GM18907 (cell line): ENCODE data around the gene GPSM3.
"Not testable (repeated sequence)": the region's sequence is repeated elsewhere in the genome, so short reads cannot be mapped to it uniquely, and the experiment has no call there.

Experiments
- ATAC-seq: cut with Tn5 transposase; IDR thresholded peaks from one replicate; pipeline ENCODE4 v1.9.1; 2021; ENCODE audit warnings: mild to moderate bottlenecking, moderate library complexity; ENCODE audit not compliant: unreplicated experiment

GPSM3 gene

GRCh38 chr6:32188381-32189068, 3.9 kb downstream of the GPSM3 start:
- ATAC-seq = no peak

- ATAC-seq = not testable (repeated sequence)
Measured at GRCh38 chr6:32187725-32188380, 4.6 kb downstream of the GPSM3 start.

- ATAC-seq = no peak
Measured at GRCh38 chr6:32187009-32187709, 5.3 kb downstream of the GPSM3 start.

DNA sequence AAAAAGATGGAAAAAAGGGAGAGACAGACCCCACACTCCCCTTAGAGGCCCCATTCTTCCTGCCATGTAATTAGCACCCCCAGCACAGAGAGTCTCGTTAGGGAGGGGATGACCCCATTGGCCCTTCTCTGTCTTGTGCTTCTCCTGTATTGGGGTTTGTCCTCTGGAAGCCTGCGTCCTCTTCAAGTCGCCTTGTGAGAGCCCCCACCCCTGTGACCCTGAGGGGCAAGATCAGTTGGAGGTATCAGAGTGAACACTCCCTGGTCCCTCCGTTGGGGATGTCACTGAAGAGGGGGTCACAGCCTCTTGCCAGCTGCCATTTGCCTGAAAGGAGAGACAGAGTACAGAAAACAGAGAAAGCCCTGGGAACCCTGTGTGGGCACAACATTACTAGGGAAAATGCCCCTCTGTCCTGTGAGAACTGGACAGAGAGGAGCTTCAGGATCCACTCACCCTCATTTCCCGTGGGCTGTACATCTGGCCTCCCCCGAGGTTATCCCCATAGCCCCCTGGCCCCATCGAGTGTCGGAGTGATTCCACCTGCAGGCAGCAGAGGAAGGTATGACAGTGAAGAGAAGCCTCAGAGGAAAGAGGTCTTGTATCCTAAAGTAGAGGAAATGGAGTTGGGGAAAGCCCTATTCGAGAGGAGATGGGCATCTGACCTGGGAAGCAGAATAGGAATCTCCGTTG, 6.1 kb downstream of the GPSM3 start:
- ATAC-seq = not testable (repeated sequence)

- not testable (repeated sequence) for ATAC-seq
Measured at GRCh38 chr6:32185681-32186131, 6.7 kb downstream of the GPSM3 start.

- ATAC-seq = no peak
Measured at GRCh38 chr6:32184084-32184640, 8.3 kb downstream of the GPSM3 start, which contains the start of gene AGER. Gene AGER (minus strand): TSS chr6:32184253. CDS start chr6:32184222, 31 bp downstream.

GRCh38 chr6:32183483-32184083, 8.9 kb downstream of the GPSM3 start:
- ATAC-seq = no peak

DNA sequence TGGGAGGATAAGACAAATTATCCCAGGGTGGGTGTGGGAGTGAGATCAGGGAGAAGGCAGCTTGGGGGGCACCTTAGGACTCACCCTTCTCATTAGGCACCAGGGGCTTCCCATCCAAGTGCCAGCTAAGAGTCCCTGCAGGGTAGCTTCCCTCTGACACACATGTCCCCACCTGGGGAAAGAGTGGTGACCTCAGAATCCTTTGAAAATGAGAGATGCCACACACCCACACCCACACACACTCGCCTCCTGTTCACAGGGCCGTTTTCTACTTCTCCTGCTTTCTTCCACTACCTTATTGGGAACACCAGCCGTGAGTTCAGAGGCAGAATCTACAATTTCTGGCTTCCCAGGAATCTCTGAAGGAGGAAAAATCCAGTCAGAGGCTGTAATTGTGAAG, 9.4 kb downstream of the GPSM3 start:
- no peak for ATAC-seq

GRCh38 chr6:32182555-32182981, 9.9 kb downstream of the GPSM3 start:
- ATAC-seq = no peak

GRCh38 chr6:32181915-32182529, 10.4 kb downstream of the GPSM3 start:
- ATAC-seq = no peak

DNA sequence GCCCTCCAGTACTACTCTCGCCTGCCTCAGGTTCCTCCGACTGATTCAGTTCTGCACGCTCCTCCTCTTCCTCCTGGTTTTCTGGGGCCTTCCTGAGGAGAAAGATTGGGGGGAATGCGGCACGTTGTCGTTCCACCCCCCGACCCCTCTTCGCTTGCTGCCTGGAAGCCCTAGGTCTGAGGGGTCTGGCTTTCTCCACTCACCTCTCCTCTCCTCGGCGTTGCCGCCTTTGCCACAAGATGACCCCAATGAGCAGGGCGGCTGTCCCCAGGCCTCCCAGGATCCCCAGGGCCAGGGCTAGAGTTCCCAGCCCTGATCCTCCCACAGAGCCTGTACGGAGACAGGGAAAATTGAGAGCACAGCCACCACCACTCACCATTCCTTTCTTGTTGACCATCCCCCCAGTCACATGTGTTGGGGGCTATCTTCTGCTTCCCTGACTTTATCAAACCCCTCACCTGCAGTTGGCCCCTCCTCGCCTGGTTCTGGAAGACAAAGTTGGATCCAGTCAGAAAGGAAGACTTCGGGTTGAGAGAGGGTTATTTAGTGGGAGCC, 11.2 kb downstream of the GPSM3 start:
- ATAC-seq = no peak

DNA sequence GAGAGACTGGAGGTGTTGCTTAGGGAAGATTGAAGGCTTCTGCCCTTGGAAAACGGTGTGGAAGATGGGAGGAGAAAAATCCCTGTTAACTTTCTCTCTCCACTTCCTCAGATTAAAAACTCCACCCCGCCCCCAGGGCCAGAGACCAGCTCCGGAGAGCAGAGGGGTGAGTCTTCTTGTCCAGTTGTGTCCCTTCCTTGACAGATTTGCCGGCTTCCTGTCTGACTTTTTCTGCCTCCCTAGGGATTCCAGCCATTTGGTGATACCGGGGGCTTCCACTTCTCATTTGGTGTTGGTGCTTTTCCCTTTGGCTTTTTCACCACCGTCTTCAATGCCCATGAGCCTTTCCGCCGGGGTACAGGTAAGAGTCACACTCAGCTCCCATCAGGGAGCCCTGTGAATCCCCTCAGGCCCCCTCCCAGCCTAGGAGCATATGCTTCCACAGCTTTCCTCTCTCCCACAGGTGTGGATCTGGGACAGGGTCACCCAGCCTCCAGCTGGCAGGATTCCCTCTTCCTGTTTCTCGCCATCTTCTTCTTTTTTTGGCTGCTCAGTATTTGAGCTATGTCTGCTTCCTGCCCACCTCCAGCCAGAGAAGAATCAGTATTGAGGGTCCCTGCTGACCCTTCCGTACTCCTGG, 12.6 kb downstream of the GPSM3 start:
- ATAC-seq = no peak

DNA sequence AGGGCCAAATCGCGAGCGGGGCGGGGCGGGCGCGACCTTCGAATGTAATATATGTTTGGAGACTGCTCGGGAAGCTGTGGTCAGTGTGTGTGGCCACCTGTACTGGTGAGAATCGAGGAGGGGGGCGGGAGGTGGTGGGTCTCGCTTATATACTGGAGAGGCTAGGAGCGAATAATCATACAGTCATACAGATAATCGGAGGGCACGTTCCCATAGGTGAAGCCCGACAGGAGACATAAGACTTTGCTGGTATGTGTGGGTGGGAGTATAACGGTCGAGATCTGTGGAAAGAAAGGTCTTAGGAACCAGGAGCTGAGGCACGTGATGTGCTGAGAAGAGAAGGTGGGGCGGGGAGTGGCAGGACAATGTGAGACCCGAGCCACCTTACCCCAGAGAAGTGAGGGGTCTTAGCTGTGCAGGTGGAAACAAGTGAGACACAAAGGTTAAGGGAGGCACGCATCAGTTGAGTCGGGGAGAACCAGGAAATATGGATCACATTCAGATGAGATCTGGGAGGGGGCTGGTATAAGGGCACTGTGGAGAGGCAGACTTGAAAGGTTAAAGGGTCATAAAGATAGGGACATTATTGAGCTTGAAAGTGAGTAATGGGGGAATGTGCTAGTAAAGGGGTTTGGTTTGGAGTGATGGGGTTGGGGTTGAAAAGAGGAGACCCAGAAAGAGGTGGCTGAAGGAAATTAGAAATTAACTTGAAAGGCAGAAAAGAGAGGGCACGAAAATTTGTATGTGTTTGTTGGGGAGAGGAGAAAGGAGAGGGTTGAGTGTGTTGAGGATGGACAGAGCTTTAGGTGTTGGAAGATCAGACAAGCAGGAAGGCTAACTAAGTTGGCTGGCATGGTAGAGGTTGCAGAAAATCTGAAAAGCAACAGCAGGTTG, 13.6 kb downstream of the GPSM3 start:
- no peak for ATAC-seq

DNA sequence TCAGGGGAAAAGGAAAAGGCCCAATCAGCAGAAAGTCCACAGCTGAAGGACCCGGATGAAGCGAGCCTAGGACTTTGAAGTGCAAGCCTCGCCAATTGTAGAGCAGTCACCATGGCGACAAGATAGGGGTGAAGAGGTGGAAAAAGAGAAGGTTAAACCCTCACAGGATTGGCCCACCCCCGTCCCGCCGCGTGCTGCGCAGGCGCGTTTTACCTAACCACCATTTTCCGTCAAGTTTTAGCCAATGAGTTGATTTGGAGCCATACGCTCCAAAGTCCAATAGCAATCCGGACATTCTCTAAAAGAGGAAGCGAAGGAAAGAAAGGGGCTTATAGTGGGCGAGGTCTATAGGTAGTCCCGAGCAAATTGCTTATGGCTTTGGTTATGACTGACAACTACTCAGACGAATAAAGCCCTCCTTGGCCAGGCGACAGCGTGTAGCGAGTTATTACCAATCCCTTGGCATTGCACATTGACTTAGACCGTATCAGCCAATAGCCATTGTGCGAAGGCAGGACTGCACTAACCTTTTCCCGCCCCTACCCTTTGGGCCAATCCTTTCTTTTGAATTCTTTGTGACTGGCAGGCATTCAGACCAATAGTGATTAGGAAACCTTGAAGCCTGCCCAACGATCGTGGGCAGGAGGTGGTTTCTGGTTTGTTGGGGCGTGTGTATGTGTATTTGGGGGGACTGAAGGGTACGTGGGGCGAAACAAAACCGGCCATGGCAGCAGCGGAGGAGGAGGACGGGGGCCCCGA, 14.5 kb downstream of the GPSM3 start, which contains the start of gene RNF5:
Gene RNF5 (plus strand): TSS at position 618 of the 759 bp plus-strand sequence. CDS start 107 bp downstream, at position 725.
- peak; percentile 79 for ATAC-seq

DNA sequence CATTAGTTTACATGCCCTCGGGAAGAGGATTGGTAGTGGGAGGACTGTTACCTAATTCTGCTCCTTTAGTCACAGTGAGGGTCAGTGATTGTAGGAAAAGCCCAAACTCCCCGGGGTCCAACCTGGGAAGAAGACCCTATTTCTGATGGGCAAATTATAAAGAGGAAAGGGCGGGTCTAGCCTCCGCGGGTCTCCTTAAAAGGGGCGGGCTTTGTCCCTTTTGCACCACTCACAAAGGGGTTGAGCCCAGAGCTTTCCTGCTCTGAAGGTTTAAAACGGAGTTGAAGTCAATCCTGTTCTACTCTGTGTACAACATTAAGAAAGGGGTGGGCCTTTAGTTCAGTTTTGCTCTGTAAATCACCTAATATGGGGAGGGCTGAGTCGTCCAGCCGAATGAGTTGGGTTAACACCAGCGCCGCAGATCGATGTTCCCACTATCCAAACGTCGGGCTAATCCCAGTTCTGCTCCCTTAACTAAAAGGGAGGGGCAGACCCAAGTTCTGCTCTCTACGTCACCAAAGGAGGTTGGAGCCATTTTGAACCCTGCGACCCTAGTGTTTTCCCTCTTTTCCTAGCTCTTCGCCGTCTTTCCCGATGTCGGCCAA, 15.2 kb downstream of the GPSM3 start:
- no peak for ATAC-seq

DNA sequence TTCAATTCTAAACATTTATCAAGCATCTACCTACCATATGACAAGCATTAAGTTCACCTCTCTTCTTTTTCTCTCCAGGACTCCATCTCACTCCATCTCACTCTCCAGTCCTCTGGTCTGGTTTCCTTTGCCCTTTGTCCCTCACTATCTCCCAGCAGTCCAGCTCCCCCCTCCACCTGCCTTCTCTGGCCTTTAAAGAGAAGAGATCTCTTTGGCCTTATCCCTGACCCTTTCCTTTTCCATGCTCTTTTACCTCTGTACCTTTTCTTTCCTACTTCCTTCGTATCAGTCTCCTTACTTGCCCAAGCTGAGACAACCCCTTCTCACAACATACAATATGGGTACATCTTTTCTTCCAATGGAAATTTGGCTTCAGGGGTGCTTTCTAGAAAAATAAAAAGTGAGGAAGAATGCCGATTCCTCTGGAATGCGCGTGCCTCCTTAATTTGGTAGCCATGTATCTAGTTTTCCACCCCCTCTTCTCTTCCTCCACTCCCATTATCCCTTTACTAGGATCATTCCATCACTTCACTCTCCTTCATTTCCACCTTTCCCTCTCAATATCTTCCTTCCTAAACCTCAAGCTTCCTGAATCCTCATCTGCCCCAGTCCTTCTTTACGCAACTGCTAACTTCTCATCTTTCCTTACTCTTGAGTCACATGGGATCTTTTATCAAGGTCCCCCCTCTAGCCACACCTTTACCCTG, 15.8 kb downstream of the GPSM3 start:
- no peak for ATAC-seq
